Adipose tissue (tissue), 3 donors: Measurements from ENCODE around the gene OPA3. TPM values are rescaled to one million over a fixed set of nuclear protein-coding genes. Genes with fewer than 3 reads are reported as not detected.
A peak's percentile ranks its signal among the peaks of the same experiment; 100 is the strongest.

ENCODE experiments used
- H3K27ac ChIP-seq: one replicate; pipeline ENCODE4 v1.5.1; 2013; ENCODE audit warnings: low read depth, low read length
- WGBS, 3 donors: extraction: QIAGEN DNeasy Blood & Tissue Kit; methylation state at CpG; one replicate each; pipeline ENCODE4 v1.1.7; 2013; 5-methylcytosine and 5-hydroxymethylcytosine counted together
- polyA plus RNA-seq, 3 donors: library from polyadenylated mRNA; stranded (reverse); fragments of 200-250 nt; gene quantifications; one replicate each; pipeline ENCODE4 v1.2.3, GENCODE V29; 2013
- donor health status: healthy with polysubstance abuse.
- donor health status: Bipolar disorder and iron deficiency.
- donor health status: healthy.

The OPA3 gene
- polyA plus RNA-seq, 3 donors, result 3.1 to 6.7 (median 3.5) TPM

GRCh38 chr19:45497791-45498190, 86.8 kb downstream of the OPA3 start:
- H3K27ac ChIP-seq, result no peak overlapping the region
- 18 to 32% (median 22%) methylated on average over 16 of the region's 16 CpGs for WGBS, 3 donors

- no peak overlapping the region for H3K27ac ChIP-seq
- 0 to 1% (median 0%) methylated on average over 41 to 54 of the region's 54 CpGs for WGBS, 3 donors
These were observed 88.2 kb downstream of the OPA3 start for GRCh38 chr19:45496349-45496953.

- H3K27ac ChIP-seq, result no peak overlapping the region
- WGBS, 3 donors, result 74 to 93% (median 88%) methylated on average over 5 of the region's 5 CpGs
These were observed 89.4 kb downstream of the OPA3 start for GRCh38 chr19:45495178-45495577.

DNA sequence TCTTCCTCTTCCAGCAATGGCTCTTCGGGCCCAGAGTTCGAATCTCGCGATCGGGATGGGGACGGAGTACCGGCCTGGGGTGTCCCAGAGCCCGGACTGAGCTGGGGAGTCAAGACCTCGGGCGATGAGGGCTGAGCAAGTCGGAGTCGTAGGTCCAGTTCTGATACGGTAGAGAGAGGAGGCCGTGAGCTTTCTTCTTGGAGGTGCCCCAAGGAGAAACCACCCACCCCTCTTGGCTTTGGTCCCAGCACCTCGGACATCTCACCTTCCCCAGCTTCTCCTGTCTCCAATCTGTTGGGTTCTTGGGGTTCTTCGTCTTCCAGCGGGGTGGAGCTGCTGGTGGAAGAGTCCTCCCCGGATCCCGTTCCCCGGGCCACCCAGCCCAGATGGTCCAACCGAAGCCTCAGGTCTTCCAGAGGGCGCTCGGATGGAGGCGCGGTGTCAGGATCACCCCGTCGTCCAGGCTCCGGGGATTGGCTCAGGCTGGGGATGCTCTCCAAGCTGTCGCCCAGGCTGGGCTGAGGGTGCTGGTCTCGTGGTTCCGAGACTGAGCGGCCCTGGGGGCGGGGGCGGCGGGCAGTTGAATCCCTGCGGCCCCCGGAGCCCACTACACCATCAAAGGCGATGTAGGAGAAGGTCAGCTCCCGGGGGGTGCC, 90.2 kb downstream of the OPA3 start:
- 91 to 96% (median 96%) methylated on average over 39 of the region's 39 CpGs for WGBS, 3 donors
- no peak overlapping the region for H3K27ac ChIP-seq

- WGBS, 3 donors, result 6 to 8% (median 6%) methylated on average over 30 to 32 of the region's 32 CpGs
- H3K27ac ChIP-seq, result no peak overlapping the region
These were observed 91.8 kb downstream of the OPA3 start for GRCh38 chr19:45492627-45493470.

- no peak overlapping the region for H3K27ac ChIP-seq
These were observed 92.4 kb downstream of the OPA3 start for GRCh38 chr19:45492137-45492626.

DNA sequence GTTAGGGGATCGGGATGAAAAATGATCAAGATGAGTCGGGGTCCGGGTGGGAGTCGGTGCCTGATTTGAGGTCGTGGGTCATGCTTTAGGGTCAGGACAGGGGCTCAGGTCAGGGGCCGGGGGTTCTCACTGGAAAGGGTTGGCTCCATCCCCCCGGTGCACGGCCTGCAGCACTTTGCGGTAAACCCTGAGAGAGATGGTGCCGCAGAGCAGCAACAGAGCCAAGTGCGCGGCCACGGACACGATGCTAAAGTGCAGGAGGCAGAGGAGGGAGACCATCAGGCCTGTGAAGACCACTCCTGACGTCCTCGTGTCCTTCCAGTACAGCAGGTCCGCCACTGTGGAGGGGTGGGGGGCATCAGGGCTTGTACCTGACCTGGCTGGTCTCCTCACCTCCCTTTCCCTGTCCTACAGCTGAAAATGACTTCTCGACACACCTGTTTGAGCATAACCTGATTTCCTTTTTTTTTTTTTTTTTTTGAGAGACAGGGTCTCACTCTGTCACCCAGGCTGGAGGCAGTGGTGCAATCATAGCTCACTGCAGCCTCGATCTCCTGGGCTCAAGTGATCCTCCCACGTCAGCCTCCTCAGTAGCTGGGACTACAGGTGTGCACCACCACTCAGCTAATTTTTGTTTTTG, 95.3 kb downstream of the OPA3 start:
- 84 to 92% (median 92%) methylated on average over 19 to 20 of the region's 20 CpGs for WGBS, 3 donors
- H3K27ac ChIP-seq, result no peak overlapping the region

More at GRCh38 chr19:45492137-45492626, 92.4 kb downstream of the OPA3 start:
- 91 to 97% (median 94%) methylated on average over 5 of the region's 5 CpGs for WGBS, 3 donors

- 84 to 93% (median 92%) methylated on average over 15 of the region's 15 CpGs for WGBS, 3 donors
- no peak overlapping the region for H3K27ac ChIP-seq
These were observed 95.9 kb downstream of the OPA3 start for GRCh38 chr19:45488708-45489107.

DNA sequence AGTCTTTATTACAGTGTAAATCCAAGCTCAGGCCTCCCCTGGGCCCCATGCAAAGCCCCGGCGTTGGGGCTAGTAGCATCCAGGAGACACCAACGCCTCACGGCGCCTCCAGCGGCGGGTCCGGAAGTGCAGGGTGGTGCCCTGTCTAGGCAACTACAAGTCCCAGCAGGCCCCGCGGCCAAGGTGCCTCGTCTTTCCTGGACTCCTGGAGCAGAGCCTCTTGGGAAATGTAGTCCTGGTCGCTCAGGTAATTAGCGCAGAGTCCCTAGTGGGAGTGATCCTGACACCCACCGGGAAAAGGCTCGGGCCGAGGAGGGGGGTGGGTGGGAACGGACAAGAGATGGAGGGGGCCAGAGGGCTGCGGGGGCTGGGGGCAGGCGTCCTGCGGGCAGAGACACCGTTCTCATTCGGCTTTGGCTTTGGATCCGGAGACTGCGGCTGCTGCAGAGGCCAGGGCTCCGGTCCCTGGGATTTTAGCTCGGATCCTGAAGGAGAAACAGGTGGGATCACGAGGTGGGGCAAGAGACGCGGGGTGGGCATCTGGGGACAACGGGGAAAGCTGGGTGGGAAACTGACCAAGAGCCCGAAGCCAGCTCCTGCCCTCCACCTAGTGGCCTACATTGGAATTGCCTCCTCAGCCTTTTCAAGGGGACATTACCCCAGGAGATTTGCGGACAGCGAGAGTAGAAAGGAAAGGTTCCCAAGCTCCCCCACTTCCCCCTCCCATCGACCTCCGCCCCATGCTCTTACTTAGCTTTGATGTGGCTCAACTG, 99.1 kb downstream of the OPA3 start:
- WGBS, 3 donors, result 0 to 1% (median 1%) methylated on average over 34 to 35 of the region's 35 CpGs

GRCh38 chr19:45484273-45484945, 100.2 kb downstream of the OPA3 start:
- H3K27ac ChIP-seq, result no peak overlapping the region
- 72 to 79% (median 76%) methylated on average over 13 of the region's 13 CpGs for WGBS, 3 donors

More for the DNA sequence above, 99.1 kb downstream of the OPA3 start:
- H3K27ac ChIP-seq, result no peak overlapping the region

- H3K27ac ChIP-seq, result no peak overlapping the region
- WGBS, 3 donors, result 84 to 95% (median 93%) methylated on average over 5 of the region's 5 CpGs
These were observed 101.6 kb downstream of the OPA3 start for GRCh38 chr19:45483033-45483432.

DNA sequence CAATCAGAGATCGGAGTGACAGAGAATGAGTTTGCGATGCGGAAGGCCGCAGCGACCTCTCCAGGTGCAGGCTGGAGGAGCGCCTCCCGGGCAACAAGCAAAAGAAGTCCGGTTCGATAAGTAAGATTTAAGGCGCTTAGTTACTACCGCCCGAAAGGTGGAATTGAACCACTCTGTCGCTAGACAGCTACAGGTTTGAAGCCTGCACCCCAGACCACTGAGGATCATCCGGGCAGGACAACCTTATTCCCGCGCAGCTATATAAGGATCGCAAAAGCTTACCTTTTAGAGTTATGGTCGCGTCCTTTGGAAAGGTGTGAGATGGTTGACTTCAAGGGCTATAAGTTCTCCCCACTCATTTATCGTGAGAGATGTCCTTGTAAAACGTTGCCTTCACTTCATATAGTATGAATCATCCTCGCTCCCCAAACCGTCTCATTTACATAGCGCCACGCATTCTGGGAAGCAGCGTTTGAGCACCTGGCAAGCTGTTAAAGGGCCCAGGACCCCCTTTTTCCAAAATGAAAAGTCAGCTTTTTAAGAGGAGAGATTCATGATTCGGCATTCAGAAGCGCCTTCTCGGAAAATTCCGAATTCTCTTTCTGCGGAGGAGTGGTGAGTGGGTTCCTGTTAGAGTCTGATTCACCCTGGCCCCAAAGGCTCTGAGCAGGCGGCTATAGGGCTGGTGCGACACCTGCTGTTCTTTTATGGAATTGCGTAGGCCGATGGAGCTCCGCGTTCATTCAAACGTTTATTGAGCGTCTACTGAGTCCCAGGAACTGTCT, 106.0 kb downstream of the OPA3 start:
- WGBS, 3 donors, result 0% methylated on average over 39 of the region's 39 CpGs
- H3K27ac ChIP-seq, result peak overlapping the region; percentile 70

GRCh38 chr19:45477713-45478453, 106.7 kb downstream of the OPA3 start:
- WGBS, 3 donors, result 5 to 8% (median 7%) methylated on average over 12 of the region's 12 CpGs
- H3K27ac ChIP-seq, result no peak overlapping the region
